ENCODE measurements around the gene USP34.

DNA sequence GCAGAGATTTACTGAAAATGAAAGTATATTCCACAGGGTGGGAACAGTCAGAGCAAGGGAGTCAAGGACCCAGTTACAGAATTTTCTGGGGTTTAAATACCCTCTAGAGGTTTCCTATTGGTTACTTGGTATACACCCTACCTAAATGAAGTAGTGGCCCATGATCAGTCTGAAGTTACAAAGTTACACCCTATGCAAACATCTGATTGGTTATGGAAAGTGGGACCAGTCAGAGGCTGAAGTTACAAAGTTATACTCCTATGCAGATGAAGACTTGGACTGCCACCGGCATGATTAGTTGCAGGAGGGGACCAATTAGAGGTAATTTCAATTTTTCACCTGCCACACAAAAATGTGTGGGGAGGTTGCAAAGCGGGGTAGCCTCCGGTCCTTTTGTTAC is 56.2 kb downstream of the USP34 start:
- TF ChIP-seq, protein P1, sequence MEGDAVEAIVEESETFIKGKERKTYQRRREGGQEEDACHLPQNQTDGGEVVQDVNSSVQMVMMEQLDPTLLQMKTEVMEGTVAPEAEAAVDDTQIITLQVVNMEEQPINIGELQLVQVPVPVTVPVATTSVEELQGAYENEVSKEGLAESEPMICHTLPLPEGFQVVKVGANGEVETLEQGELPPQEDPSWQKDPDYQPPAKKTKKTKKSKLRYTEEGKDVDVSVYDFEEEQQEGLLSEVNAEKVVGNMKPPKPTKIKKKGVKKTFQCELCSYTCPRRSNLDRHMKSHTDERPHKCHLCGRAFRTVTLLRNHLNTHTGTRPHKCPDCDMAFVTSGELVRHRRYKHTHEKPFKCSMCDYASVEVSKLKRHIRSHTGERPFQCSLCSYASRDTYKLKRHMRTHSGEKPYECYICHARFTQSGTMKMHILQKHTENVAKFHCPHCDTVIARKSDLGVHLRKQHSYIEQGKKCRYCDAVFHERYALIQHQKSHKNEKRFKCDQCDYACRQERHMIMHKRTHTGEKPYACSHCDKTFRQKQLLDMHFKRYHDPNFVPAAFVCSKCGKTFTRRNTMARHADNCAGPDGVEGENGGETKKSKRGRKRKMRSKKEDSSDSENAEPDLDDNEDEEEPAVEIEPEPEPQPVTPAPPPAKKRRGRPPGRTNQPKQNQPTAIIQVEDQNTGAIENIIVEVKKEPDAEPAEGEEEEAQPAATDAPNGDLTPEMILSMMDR (IDR thresholded peaks at IDR 0.05; ENCODE audit: low read length), result no peak
- no peak for TF ChIP-seq EZH2 (optimal IDR thresholded peaks at IDR 0.05; ENCODE audit: low read depth, low read length)

Measured in MM.1S (cell line).